GM23338 (cell line): Measurements from ENCODE around the gene TMEM269. TPM values are rescaled to one million over a fixed set of nuclear protein-coding genes. Genes with fewer than 3 reads are reported as not detected.

Experiments
- ATAC-seq: fragments of 200-7000 bp; cut with Tn5 transposase; 3 replicates; pipeline ENCODE4 v1.9.1; 2020
- DNase-seq: peaks from one replicate; pipeline ENCODE4 v3.0.0-alpha.2; 2015; ENCODE audit warnings: low spot score
- H2AFZ ChIP-seq: fragments of 200-600 bp; sonication (generic); 2 replicates; pipeline ENCODE4 v1.8.0; 2016; ENCODE audit warnings: antibody characterized with exemption, mild to moderate bottlenecking, moderate library complexity
- H3F3A ChIP-seq: fragments of 200-600 bp; sonication (generic); replicated peaks from 2 replicates; pipeline ENCODE4 v1.8.0; 2017; ENCODE audit warnings: antibody characterized with exemption, mixed run types, low read depth
- H3K27ac ChIP-seq: fragments of 200-600 bp; sonication (generic); 2 replicates; pipeline ENCODE4 v1.6.1; 2016; ENCODE audit warnings: low read depth
- H3K27me3 ChIP-seq: fragments of 200-600 bp; sonication (generic); 2 replicates; pipeline ENCODE4 v1.8.0; 2016; ENCODE audit warnings: mild to moderate bottlenecking, mixed run types, moderate library complexity; ENCODE audit not compliant: insufficient read depth
- H3K36me3 ChIP-seq: fragments of 200-600 bp; sonication (generic); 2 replicates; pipeline ENCODE4 v1.8.0; 2016; ENCODE audit warnings: mild to moderate bottlenecking; ENCODE audit not compliant: insufficient read depth
- H3K4me1 ChIP-seq: fragments of 200-600 bp; sonication (generic); 2 replicates; pipeline ENCODE4 v1.8.0; 2016; ENCODE audit warnings: mild to moderate bottlenecking, moderate library complexity; ENCODE audit not compliant: insufficient read depth
- H3K4me2 ChIP-seq: fragments of 200-600 bp; sonication (generic); 2 replicates; pipeline ENCODE4 v1.7.1; 2017; ENCODE audit warnings: mixed run types
- H3K4me3 ChIP-seq: fragments of 200-600 bp; sonication (generic); 2 replicates; pipeline ENCODE4 v1.6.1; 2016; ENCODE audit warnings: mixed run types
- H3K79me2 ChIP-seq: fragments of 200-600 bp; sonication (generic); replicated peaks from 2 replicates; pipeline ENCODE4 v1.8.0; 2017; ENCODE audit warnings: mild to moderate bottlenecking; ENCODE audit not compliant: insufficient read depth
- H3K9me2 ChIP-seq: fragments of 200-600 bp; sonication (generic); 2 replicates; pipeline ENCODE4 v1.8.0; 2017; ENCODE audit not compliant: insufficient read depth
- H4K20me1 ChIP-seq: fragments of 200-600 bp; sonication (generic); replicated peaks from 2 replicates; pipeline ENCODE4 v1.8.0; 2017; ENCODE audit warnings: mild to moderate bottlenecking; ENCODE audit not compliant: insufficient read depth
- H3K27ac Mint-ChIP-seq: 2 replicates; pipeline ENCODE4 v1.8.0; 2020; ENCODE audit warnings: inconsistent platforms, mild to moderate bottlenecking, moderate library complexity, mixed read lengths
- H3K27me3 Mint-ChIP-seq: 3 replicates; pipeline ENCODE4 v1.8.0; 2022; ENCODE audit warnings: low read depth, mild to moderate bottlenecking, moderate library complexity, mixed read lengths, inconsistent platforms; ENCODE audit not compliant: insufficient read depth, poor library complexity
- H3K36me3 Mint-ChIP-seq: 3 replicates; pipeline ENCODE4 v1.8.0; 2021; ENCODE audit warnings: low read depth, mild to moderate bottlenecking, inconsistent platforms, moderate library complexity, mixed read lengths
- H3K4me1 Mint-ChIP-seq: 3 replicates; pipeline ENCODE4 v1.8.0; 2020; ENCODE audit warnings: mild to moderate bottlenecking, inconsistent platforms, mixed read lengths
- H3K4me3 Mint-ChIP-seq: 3 replicates; pipeline ENCODE4 v1.8.0; 2021; ENCODE audit warnings: moderate library complexity, mild to moderate bottlenecking, inconsistent platforms, mixed read lengths
- H3K9me3 Mint-ChIP-seq: 3 replicates; pipeline ENCODE4 v1.8.0; 2020; ENCODE audit warnings: moderate library complexity, mild to moderate bottlenecking, inconsistent platforms, mixed read lengths
- EZH2 ChIP-seq: fragments of 200-600 bp; sonication (generic); IDR thresholded peaks from one replicate; pipeline ENCODE4 v1.8.0; 2017; ENCODE audit warnings: antibody characterized with exemption, mild to moderate bottlenecking, low read depth; ENCODE audit not compliant: unreplicated experiment
- EZH2phosphoT487 ChIP-seq: fragments of 200-600 bp; sonication (generic); IDR thresholded peaks from one replicate; pipeline ENCODE4 v1.8.1; 2018; ENCODE audit warnings: antibody characterized with exemption; ENCODE audit not compliant: unreplicated experiment
- JUNB ChIP-seq: IDR thresholded peaks from one replicate; pipeline ENCODE4 v1.6.1; 2016; ENCODE audit warnings: antibody characterized with exemption; ENCODE audit not compliant: unreplicated experiment
- POLR2AphosphoS5 ChIP-seq: IDR thresholded peaks from 2 replicates; pipeline ENCODE4 v1.6.1; 2016; ENCODE audit warnings: antibody characterized with exemption, low read depth
- polyA plus RNA-seq: library from polyadenylated mRNA; unstranded; fragments of >200 nt; fragmentation: Nextera tagmentation; extraction: Ambion mirVana; gene quantifications from 2 replicates; pipeline ENCODE4 v1.2.1, GENCODE V29; 2016
- total RNA-seq: library from RNA; depleted of rRNA; stranded (reverse); fragments of >200 nt; shearing (Covaris generic); gene quantifications from 2 replicates; pipeline ENCODE4 v1.2.3, GENCODE V29; 2014
- TF ChIP-seq, protein P1 (sequence below): IDR thresholded peaks from one replicate; pipeline ENCODE4 v1.6.1; 2018; ENCODE audit warnings: antibody characterized with exemption; ENCODE audit not compliant: unreplicated experiment
- TF ChIP-seq, protein P2 (sequence below): IDR thresholded peaks from 2 replicates; pipeline ENCODE4 v1.6.1; 2016; ENCODE audit warnings: antibody characterized with exemption
- TF ChIP-seq, protein P3 (sequence below): fragments of 250-450 bp; sonication (Bioruptor Pico); IDR thresholded peaks from 2 replicates; pipeline ENCODE4 v1.5.0; 2020; ENCODE audit warnings: mild to moderate bottlenecking, moderate library complexity

The TMEM269 gene
- total and polyA plus RNA-seq, 2 experiments from 2014 or later = 0.31 to 0.45 TPM

DNA sequence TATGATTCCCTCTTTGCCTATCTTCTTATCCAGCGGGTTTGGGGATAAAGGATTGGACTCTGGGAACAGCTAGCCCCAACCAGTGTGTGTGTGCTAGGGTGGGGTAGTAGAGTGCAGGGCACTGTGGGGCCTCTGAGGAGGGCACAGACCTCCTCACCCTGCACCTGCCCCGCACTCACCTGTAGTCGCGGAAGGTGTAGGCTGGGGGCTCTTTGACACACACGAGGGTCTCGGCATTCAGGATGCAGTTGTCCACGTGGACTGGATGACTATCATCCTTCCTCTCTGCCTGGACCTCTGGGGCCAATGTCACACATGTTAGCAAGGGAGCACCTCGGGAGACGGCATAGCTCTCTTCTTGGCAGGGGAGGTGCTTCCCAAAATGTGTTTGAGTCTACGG lies 36.8 kb upstream of the TMEM269 start (continued):
- TF ChIP-seq JUNB = no peak
- TF ChIP-seq, protein P1, sequence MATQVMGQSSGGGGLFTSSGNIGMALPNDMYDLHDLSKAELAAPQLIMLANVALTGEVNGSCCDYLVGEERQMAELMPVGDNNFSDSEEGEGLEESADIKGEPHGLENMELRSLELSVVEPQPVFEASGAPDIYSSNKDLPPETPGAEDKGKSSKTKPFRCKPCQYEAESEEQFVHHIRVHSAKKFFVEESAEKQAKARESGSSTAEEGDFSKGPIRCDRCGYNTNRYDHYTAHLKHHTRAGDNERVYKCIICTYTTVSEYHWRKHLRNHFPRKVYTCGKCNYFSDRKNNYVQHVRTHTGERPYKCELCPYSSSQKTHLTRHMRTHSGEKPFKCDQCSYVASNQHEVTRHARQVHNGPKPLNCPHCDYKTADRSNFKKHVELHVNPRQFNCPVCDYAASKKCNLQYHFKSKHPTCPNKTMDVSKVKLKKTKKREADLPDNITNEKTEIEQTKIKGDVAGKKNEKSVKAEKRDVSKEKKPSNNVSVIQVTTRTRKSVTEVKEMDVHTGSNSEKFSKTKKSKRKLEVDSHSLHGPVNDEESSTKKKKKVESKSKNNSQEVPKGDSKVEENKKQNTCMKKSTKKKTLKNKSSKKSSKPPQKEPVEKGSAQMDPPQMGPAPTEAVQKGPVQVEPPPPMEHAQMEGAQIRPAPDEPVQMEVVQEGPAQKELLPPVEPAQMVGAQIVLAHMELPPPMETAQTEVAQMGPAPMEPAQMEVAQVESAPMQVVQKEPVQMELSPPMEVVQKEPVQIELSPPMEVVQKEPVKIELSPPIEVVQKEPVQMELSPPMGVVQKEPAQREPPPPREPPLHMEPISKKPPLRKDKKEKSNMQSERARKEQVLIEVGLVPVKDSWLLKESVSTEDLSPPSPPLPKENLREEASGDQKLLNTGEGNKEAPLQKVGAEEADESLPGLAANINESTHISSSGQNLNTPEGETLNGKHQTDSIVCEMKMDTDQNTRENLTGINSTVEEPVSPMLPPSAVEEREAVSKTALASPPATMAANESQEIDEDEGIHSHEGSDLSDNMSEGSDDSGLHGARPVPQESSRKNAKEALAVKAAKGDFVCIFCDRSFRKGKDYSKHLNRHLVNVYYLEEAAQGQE = no peak

DNA sequence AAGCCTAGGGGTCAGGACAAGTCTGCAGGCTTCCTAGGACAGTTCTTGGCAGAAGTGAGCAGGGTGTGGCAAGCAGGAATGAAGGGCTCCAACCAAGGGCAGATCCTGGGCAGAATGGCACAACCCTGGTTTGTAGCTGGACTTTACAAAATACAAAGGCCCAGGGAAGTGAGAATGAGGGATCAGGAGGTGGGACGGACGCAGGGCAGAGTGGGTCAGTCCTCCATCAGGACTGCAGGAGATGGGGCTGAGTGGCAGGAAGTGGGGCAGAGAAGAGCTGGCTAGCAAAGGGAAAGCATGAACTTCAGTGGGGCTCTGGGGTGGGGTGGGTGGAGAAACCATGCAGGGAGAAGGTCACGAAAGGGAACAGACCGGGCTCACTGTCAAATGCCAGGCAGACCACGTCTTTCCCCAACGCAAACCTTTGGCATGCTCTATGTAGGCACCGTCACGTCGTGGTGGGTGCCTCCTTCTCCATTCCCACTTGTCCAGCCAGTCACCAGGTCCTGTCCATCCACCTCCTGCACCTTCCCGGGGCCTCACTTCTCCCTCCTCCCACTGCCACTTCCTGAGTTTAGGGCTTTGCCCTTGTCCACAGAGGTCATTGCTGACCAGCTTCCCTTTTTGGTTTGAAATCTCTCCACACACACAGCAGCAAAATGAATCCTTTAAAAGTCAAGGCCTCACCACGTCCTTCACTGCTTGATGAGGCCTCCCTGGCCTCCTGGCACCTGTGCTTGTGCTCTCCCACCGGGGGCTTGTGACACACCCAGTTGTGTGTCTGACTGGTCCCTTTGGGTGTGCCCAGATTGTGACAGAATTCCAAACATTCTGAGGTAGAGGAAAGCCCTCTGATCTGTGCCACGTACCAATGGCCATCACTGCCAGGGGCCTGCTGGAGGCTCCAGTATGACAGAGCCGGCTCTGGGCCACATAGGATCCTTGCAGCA lies 36.1 kb upstream of the TMEM269 start:
- Histone ChIP-seq H2AFZ (no peak overlapping the region), H3K4me3 (no peak overlapping the region), H3F3A (0 out of 2 replicates have a peak, but pooled peaks cover 3% of the 10 kb centered on the region), H3K27me3 (no peaks in the 10 kb centered on the region), H3K36me3 (peaks cover 27% of the 10 kb centered on the region), H3K9me2 (no peaks in the 10 kb centered on the region), H4K20me1 (no peaks in the 10 kb centered on the region), H3K79me2 (no peaks in the 10 kb centered on the region), H3K4me2 (no peak overlapping the region), H3K27ac (no peak overlapping the region), H3K4me1 (no peaks in the 10 kb centered on the region)
- H3K27me3 Mint-ChIP-seq = peaks cover 17% of the 10 kb centered on the region
- H3K27ac Mint-ChIP-seq = no peak overlapping the region
- no peak for DNase-seq
- no peak for TF ChIP-seq EZH2
- no peak for TF ChIP-seq POLR2AphosphoS5
- no peak for TF ChIP-seq EZH2phosphoT487
- TF ChIP-seq, protein P2, sequence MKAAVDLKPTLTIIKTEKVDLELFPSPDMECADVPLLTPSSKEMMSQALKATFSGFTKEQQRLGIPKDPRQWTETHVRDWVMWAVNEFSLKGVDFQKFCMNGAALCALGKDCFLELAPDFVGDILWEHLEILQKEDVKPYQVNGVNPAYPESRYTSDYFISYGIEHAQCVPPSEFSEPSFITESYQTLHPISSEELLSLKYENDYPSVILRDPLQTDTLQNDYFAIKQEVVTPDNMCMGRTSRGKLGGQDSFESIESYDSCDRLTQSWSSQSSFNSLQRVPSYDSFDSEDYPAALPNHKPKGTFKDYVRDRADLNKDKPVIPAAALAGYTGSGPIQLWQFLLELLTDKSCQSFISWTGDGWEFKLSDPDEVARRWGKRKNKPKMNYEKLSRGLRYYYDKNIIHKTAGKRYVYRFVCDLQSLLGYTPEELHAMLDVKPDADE = no peak
- TF ChIP-seq, protein P3, sequence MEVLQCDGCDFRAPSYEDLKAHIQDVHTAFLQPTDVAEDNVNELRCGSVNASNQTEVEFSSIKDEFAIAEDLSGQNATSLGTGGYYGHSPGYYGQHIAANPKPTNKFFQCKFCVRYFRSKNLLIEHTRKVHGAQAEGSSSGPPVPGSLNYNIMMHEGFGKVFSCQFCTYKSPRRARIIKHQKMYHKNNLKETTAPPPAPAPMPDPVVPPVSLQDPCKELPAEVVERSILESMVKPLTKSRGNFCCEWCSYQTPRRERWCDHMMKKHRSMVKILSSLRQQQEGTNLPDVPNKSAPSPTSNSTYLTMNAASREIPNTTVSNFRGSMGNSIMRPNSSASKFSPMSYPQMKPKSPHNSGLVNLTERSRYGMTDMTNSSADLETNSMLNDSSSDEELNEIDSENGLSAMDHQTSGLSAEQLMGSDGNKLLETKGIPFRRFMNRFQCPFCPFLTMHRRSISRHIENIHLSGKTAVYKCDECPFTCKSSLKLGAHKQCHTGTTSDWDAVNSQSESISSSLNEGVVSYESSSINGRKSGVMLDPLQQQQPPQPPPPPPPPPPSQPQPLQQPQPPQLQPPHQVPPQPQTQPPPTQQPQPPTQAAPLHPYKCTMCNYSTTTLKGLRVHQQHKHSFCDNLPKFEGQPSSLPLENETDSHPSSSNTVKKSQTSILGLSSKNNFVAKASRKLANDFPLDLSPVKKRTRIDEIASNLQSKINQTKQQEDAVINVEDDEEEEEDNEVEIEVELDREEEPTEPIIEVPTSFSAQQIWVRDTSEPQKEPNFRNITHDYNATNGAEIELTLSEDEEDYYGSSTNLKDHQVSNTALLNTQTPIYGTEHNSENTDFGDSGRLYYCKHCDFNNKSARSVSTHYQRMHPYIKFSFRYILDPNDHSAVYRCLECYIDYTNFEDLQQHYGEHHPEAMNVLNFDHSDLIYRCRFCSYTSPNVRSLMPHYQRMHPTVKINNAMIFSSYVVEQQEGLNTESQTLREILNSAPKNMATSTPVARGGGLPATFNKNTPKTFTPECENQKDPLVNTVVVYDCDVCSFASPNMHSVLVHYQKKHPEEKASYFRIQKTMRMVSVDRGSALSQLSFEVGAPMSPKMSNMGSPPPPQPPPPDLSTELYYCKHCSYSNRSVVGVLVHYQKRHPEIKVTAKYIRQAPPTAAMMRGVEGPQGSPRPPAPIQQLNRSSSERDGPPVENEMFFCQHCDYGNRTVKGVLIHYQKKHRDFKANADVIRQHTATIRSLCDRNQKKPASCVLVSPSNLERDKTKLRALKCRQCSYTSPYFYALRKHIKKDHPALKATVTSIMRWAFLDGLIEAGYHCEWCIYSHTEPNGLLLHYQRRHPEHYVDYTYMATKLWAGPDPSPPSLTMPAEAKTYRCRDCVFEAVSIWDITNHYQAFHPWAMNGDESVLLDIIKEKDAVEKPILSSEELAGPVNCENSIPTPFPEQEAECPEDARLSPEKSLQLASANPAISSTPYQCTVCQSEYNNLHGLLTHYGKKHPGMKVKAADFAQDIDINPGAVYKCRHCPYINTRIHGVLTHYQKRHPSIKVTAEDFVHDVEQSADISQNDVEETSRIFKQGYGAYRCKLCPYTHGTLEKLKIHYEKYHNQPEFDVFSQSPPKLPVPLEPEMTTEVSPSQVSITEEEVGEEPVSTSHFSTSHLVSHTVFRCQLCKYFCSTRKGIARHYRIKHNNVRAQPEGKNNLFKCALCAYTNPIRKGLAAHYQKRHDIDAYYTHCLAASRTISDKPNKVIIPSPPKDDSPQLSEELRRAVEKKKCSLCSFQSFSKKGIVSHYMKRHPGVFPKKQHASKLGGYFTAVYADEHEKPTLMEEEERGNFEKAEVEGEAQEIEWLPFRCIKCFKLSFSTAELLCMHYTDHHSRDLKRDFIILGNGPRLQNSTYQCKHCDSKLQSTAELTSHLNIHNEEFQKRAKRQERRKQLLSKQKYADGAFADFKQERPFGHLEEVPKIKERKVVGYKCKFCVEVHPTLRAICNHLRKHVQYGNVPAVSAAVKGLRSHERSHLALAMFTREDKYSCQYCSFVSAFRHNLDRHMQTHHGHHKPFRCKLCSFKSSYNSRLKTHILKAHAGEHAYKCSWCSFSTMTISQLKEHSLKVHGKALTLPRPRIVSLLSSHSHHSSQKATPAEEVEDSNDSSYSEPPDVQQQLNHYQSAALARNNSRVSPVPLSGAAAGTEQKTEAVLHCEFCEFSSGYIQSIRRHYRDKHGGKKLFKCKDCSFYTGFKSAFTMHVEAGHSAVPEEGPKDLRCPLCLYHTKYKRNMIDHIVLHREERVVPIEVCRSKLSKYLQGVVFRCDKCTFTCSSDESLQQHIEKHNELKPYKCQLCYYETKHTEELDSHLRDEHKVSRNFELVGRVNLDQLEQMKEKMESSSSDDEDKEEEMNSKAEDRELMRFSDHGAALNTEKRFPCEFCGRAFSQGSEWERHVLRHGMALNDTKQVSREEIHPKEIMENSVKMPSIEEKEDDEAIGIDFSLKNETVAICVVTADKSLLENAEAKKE = no peak
- TF ChIP-seq JUNB = no peak
- H3K9me3 Mint-ChIP-seq = peaks cover 15% of the 10 kb centered on the region
- H3K4me3 Mint-ChIP-seq = no peak overlapping the region
- ATAC-seq = no peak
- peaks cover 57% of the 10 kb centered on the region for H3K36me3 Mint-ChIP-seq
- H3K4me1 Mint-ChIP-seq = peaks cover under 1% of the 10 kb centered on the region; the same call in 2 of the 3 replicates
